ENCODE measurements around the gene RCAN3. TPM values are rescaled to one million over a fixed set of nuclear protein-coding genes. Genes with fewer than 3 reads are reported as not detected.

RCAN3 gene
- total and polyA plus RNA-seq, 9 of the 15 experiments (the other 6 are each of a cell fraction or from before 2014, with no cell fraction given), result 0.10 to 1.4 (median 0.43) TPM

DNA sequence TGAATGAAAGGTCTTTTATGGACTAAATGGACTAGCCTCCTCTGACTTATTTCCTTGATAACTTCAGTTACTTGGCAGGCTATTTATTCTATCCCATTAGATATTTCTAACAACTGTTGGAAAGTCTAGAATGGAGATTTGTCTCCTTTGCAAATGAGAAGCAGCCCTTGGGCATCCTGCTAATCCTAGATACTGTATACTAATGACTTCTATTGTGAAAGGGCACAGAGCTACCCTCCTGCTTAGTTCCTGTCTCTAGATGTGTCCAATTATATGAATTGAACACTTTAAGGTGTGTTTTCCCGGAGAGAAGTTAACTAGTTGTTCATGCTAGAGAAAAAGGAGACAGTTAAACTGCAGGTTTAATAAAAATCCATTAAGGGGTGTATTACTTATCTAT lies 43.0 kb downstream of the RCAN3 start:
- 0% methylated on average over 1 of the region's 1 CpG for WGBS (ENCODE audit: insufficient coverage, low coverage, missing lambda C conversion rate)
- peaks cover 0 to 3% of the 10 kb centered on the region in 2 experiments; a peak in 1 of 5 replicates for H3K4me1 ChIP-seq (replicated peaks in 1 of 2; ENCODE audit: control insufficient read depth in 2 of 2, insufficient read depth in 2 of 2, low read length in 2 of 2)

DNA sequence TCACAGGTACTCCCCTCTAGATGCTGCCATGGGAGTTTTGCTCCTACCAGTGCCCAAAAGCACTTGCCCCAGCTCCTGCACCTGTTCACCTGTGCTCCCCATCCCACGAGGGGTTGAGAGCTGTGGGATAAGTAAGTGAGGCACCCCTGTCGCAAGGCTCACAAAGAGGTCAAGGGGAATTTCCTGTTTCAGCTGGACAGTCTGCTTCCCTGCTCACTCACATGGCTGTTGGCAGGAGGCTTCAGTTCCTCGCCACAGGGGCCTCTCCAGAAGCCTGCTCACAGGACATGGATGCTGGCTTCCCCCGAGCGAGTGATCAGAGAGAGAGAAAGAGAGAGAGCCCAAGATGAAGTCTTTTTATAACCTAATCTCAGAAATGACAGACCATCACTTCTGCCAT lies 44.6 kb downstream of the RCAN3 start:
- DNase-seq (ENCODE audit: extremely low read depth in 1 of 4, low spot score in 3 of 4) (no peak), ATAC-seq (no peak), FAIRE-seq (no peak)
- no TSS peak for BruUV-seq (replicated peaks)
- Histone ChIP-seq H3K9ac (ENCODE audit: insufficient read depth in 1 of 2, low read depth in 2 of 2, low read length in 2 of 2) (no peak overlapping the region), H3K9me1 (ENCODE audit: control insufficient read depth, insufficient read depth, low read length) (no peaks in the 10 kb centered on the region), H3K4me1 (replicated peaks in 1 of 2; ENCODE audit: control insufficient read depth in 2 of 2, insufficient read depth in 2 of 2, low read length in 2 of 2) (no peaks in the 10 kb centered on the region), H4K20me1 (replicated peaks; ENCODE audit: control insufficient read depth, insufficient read depth, low read length) (no peaks in the 10 kb centered on the region; the same call in 1 of the 2 replicates), H3K4me3 (no peak overlapping the region), H3K36me3 (ENCODE audit: control insufficient read depth, insufficient read depth, low read length) (no peaks in the 10 kb centered on the region), H3K27ac (ENCODE audit: extremely low read depth, low read depth, low read length) (no peak overlapping the region), H3K9me3 (replicated peaks; ENCODE audit: control insufficient read depth, insufficient read depth, low read depth, low read length) (no peaks in the 10 kb centered on the region), H3K4me2 (ENCODE audit: insufficient read depth, low read length) (no peak overlapping the region), H3K79me2 (ENCODE audit: control insufficient read depth, insufficient read depth, low read length) (no peaks in the 10 kb centered on the region), H2AFZ (ENCODE audit: low read depth, low read length) (no peak overlapping the region), H3K27me3 (ENCODE audit: control insufficient read depth in 2 of 2, insufficient read depth in 2 of 2, low read length in 2 of 2) (peaks cover 18 to 57% of the 10 kb centered on the region in 2 experiments)
- ChIA-PET CTCF (ENCODE audit: low intra/inter-chr PET ratio) (no interaction called here), POLR2A (interaction anchor here (0.7 to 2.1 kb wide), 3 partner anchors 11 to 56 kb away, joined by 3 to 7 read pairs (median 4); no protein-coding TSS in a partner anchor)
- in situ Hi-C loops (cut with MboI), result no loop called here
- intact Hi-C loops (cut with micrococcal nuclease), result no loop called here
- 0% methylated on average over 5 of the region's 5 CpGs for WGBS (ENCODE audit: insufficient coverage, low coverage, missing lambda C conversion rate)
- TF ChIP-seq ZFX (CRISPR knock-in tag; IDR thresholded peaks at IDR 0.05), result no peak
- TF ChIP-seq MED1 (CRISPR knock-in tag; IDR thresholded peaks at IDR 0.05; ENCODE audit: borderline replicate concordance), result no peak
- TF ChIP-seq KDM1A (IDR thresholded peaks at IDR 0.05), result no peak
- TF ChIP-seq, protein P1, sequence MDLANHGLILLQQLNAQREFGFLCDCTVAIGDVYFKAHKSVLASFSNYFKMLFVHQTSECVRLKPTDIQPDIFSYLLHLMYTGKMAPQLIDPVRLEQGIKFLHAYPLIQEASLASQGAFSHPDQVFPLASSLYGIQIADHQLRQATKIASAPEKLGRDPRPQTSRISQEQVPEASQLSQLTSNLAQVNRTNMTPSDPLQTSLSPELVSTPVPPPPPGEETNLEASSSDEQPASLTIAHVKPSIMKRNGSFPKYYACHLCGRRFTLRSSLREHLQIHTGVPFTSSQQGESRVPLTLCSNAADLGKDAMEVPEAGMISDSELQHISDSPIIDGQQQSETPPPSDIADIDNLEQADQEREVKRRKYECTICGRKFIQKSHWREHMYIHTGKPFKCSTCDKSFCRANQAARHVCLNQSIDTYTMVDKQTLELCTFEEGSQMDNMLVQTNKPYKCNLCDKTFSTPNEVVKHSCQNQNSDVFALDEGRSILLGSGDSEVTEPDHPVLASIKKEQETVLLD (IDR thresholded peaks at IDR 0.05), result no peak
- TF ChIP-seq CC2D1A (IDR thresholded peaks at IDR 0.05), result no peak
- TF ChIP-seq SIN3A (IDR thresholded peaks at IDR 0.05; ENCODE audit: borderline replicate concordance in 2 of 2, control insufficient read depth in 1 of 2, low read depth in 2 of 2, low read length in 2 of 2), result no peak
- no peak for TF ChIP-seq GABPB2 (CRISPR knock-in tag; conservative IDR thresholded peaks at IDR 0.05)

More for the DNA sequence above, 43.0 kb downstream of the RCAN3 start:
- BruUV-seq (replicated peaks), result no TSS peak
- no peaks in the 10 kb centered on the region for H3K79me2 ChIP-seq (ENCODE audit: control insufficient read depth, insufficient read depth, low read length)
- peaks cover 18 to 50% of the 10 kb centered on the region in 2 experiments for H3K27me3 ChIP-seq (ENCODE audit: control insufficient read depth in 2 of 2, insufficient read depth in 2 of 2, low read length in 2 of 2)
- no peak overlapping the region for H3K27ac ChIP-seq (ENCODE audit: extremely low read depth, low read depth, low read length)
- ATAC-seq, result no peak
- in situ Hi-C loops (cut with MboI), result no loop called here
- no peak overlapping the region for H2AFZ ChIP-seq (ENCODE audit: low read depth, low read length)
- H4K20me1 ChIP-seq (replicated peaks; ENCODE audit: control insufficient read depth, insufficient read depth, low read length), result no peaks in the 10 kb centered on the region; the same call in 1 of the 2 replicates
- POLR2A ChIA-PET, result interaction anchor here (2.1 kb wide), 1 partner anchor 13 kb away, joined by 7 read pairs; no protein-coding TSS in a partner anchor
- H3K4me3 ChIP-seq, result no peak overlapping the region
- no peak overlapping the region for H3K4me2 ChIP-seq (ENCODE audit: insufficient read depth, low read length)
- TF ChIP-seq CREB1 (IDR thresholded peaks at IDR 0.05) (no peak), CREB1 (CRISPR knock-in tag; IDR thresholded peaks at IDR 0.05) (no peak), HEY1 (CRISPR knock-in tag; IDR thresholded peaks at IDR 0.05; ENCODE audit: borderline replicate concordance) (no peak), NONO (IDR thresholded peaks at IDR 0.05; ENCODE audit: low read depth in 2 of 2, low read length in 1 of 2) (no peak)
- TF ChIP-seq, protein P2, sequence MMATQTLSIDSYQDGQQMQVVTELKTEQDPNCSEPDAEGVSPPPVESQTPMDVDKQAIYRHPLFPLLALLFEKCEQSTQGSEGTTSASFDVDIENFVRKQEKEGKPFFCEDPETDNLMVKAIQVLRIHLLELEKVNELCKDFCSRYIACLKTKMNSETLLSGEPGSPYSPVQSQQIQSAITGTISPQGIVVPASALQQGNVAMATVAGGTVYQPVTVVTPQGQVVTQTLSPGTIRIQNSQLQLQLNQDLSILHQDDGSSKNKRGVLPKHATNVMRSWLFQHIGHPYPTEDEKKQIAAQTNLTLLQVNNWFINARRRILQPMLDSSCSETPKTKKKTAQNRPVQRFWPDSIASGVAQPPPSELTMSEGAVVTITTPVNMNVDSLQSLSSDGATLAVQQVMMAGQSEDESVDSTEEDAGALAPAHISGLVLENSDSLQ (IDR thresholded peaks at IDR 0.05), result no peak
- no peaks in the 10 kb centered on the region for H3K9me3 ChIP-seq (replicated peaks; ENCODE audit: control insufficient read depth, insufficient read depth, low read depth, low read length)
- no peak overlapping the region for H3K9ac ChIP-seq (ENCODE audit: insufficient read depth in 1 of 2, low read depth in 2 of 2, low read length in 2 of 2)
- no peaks in the 10 kb centered on the region for H3K36me3 ChIP-seq (ENCODE audit: control insufficient read depth, insufficient read depth, low read length)
- no peak for DNase-seq (ENCODE audit: extremely low read depth in 1 of 4, low spot score in 3 of 4)
- no peaks in the 10 kb centered on the region for H3K9me1 ChIP-seq (ENCODE audit: control insufficient read depth, insufficient read depth, low read length)
- intact Hi-C loops (cut with micrococcal nuclease), result no loop called here
- CTCF ChIA-PET (ENCODE audit: low intra/inter-chr PET ratio), result no interaction called here
- FAIRE-seq, result no peak

Measured in K562 (cell line).